ENCODE measurements around the gene MEOX1.

GRCh38 chr17:43644081-43644480 lies 17.6 kb downstream of the MEOX1 start:
- TF ChIP-seq, protein P1, sequence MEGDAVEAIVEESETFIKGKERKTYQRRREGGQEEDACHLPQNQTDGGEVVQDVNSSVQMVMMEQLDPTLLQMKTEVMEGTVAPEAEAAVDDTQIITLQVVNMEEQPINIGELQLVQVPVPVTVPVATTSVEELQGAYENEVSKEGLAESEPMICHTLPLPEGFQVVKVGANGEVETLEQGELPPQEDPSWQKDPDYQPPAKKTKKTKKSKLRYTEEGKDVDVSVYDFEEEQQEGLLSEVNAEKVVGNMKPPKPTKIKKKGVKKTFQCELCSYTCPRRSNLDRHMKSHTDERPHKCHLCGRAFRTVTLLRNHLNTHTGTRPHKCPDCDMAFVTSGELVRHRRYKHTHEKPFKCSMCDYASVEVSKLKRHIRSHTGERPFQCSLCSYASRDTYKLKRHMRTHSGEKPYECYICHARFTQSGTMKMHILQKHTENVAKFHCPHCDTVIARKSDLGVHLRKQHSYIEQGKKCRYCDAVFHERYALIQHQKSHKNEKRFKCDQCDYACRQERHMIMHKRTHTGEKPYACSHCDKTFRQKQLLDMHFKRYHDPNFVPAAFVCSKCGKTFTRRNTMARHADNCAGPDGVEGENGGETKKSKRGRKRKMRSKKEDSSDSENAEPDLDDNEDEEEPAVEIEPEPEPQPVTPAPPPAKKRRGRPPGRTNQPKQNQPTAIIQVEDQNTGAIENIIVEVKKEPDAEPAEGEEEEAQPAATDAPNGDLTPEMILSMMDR (IDR thresholded peaks at IDR 0.05): no peak
- TF ChIP-seq ATF3 (CRISPR knock-in tag; conservative IDR thresholded peaks at IDR 0.05) (no peak), USF1 (CRISPR knock-in tag; IDR thresholded peaks at IDR 0.05) (no peak), FOXJ3 (CRISPR knock-in tag; IDR thresholded peaks at IDR 0.05; ENCODE audit: borderline replicate concordance) (no peak), TEAD4 (CRISPR knock-in tag; IDR thresholded peaks at IDR 0.05) (no peak), ZNF263 (CRISPR knock-in tag; IDR thresholded peaks at IDR 0.05; ENCODE audit: low read depth) (no peak), USF2 (CRISPR knock-in tag; IDR thresholded peaks at IDR 0.05) (no peak), EMX1 (CRISPR knock-in tag; IDR thresholded peaks at IDR 0.05) (no peak), ETV6 (CRISPR knock-in tag; IDR thresholded peaks at IDR 0.05) (no peak), SP1 (CRISPR knock-in tag; conservative IDR thresholded peaks at IDR 0.05) (no peak), MAX (CRISPR knock-in tag; IDR thresholded peaks at IDR 0.05) (no peak), NR2C2 (CRISPR knock-in tag; IDR thresholded peaks at IDR 0.05) (no peak), MYBL2 (CRISPR knock-in tag; IDR thresholded peaks at IDR 0.05) (no peak)
- TF ChIP-seq, protein P2, sequence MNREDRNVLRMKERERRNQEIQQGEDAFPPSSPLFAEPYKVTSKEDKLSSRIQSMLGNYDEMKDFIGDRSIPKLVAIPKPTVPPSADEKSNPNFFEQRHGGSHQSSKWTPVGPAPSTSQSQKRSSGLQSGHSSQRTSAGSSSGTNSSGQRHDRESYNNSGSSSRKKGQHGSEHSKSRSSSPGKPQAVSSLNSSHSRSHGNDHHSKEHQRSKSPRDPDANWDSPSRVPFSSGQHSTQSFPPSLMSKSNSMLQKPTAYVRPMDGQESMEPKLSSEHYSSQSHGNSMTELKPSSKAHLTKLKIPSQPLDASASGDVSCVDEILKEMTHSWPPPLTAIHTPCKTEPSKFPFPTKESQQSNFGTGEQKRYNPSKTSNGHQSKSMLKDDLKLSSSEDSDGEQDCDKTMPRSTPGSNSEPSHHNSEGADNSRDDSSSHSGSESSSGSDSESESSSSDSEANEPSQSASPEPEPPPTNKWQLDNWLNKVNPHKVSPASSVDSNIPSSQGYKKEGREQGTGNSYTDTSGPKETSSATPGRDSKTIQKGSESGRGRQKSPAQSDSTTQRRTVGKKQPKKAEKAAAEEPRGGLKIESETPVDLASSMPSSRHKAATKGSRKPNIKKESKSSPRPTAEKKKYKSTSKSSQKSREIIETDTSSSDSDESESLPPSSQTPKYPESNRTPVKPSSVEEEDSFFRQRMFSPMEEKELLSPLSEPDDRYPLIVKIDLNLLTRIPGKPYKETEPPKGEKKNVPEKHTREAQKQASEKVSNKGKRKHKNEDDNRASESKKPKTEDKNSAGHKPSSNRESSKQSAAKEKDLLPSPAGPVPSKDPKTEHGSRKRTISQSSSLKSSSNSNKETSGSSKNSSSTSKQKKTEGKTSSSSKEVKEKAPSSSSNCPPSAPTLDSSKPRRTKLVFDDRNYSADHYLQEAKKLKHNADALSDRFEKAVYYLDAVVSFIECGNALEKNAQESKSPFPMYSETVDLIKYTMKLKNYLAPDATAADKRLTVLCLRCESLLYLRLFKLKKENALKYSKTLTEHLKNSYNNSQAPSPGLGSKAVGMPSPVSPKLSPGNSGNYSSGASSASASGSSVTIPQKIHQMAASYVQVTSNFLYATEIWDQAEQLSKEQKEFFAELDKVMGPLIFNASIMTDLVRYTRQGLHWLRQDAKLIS (CRISPR knock-in tag; IDR thresholded peaks at IDR 0.05; ENCODE audit: borderline replicate concordance): no peak
